GM18505 (cell line): ENCODE data around the gene ZNF358.

Experiments
- ATAC-seq: cut with Tn5 transposase; IDR thresholded peaks from one replicate; pipeline ENCODE4 v1.9.1; 2021; ENCODE audit not compliant: unreplicated experiment
- POLR2A ChIP-seq: IDR thresholded peaks from 4 replicates; pipeline ENCODE4 v1.6.1; 2011; ENCODE audit warnings: borderline replicate concordance; ENCODE audit not compliant: insufficient read depth, insufficient read length; ENCODE audit errors: extremely low read depth

ZNF358 gene

GRCh38 chr19:7541828-7542443, 26.0 kb downstream of the ZNF358 start:
- ATAC-seq, result no peak
- TF ChIP-seq POLR2A, result no peak

DNA sequence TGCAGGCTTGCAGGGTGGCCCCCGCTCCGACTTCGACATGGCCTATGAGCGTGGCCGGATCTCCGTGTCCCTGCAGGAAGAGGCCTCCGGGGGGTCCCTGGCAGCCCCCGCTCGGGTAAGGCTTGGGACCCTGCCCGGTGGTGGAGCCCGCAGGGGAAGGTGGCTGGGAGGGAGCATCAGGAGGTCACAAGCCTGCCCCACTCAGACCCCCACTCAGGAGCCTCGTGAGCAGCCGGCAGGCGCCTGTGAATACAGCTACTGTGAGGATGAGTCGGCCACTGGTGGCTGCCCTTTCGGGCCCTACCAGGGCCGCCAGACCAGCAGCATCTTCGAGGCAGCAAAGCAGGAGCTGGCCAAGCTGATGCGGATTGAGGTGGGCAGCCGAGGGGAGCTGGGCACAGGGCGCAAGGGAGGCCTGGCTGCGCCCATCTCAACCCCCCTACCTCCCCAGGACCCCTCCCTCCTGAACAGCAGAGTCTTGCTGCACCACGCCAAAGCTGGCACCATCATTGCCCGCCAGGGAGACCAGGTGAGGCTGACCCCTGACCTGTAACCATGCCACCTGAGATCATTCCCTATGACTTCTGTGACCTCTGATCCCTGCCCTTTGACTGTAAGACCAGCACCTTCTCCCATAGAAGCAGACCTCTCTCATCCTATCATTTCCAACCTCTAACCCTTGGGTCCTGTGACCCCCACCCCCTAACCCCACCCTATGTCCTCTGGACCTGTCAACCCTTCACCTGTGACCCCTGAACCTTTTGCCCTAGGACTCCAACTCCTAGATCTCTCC, 26.8 kb downstream of the ZNF358 start:
- no peak for TF ChIP-seq POLR2A
- ATAC-seq, result no peak

DNA sequence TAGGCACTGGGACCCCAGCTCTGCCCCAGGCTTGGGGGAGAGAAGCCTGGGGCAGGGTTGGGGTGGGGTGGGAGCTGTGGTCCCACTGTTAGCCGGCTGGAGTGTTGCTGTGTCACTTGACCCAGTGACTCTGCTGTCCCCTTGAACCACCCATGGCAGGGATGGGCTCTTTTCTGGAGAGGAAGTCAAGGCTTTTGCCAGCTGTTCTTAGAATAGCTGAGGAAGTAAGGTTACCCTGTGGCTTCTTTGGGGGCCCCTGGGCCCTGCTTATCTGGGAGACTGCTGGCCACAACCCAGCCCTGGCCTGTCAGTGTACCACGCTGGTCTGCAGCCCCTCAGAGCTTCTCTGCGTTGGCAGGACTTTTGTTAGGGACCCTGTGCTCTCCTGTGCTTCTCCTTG, 28.7 kb downstream of the ZNF358 start:
- TF ChIP-seq POLR2A, result no peak
- no peak for ATAC-seq

DNA sequence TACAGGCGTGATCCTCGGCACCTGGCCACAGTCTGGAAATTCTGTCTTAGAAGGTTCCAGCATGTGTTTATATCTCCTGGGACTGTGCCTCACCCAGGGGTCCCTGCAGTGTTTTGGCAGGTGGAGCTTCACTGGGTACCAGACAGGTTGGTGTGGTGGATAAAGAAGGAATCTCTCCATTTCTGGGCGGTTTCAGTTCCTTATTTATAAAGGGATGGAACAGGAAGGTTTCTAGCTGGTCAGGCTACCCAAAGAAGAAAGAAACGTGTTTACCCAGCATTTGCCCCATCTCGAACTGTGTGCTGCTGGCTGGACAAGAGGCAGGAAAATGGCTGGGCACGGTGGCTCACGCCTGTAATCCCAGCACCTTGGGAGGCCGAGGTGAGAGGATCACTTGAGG, 29.4 kb downstream of the ZNF358 start:
- no peak for ATAC-seq
- TF ChIP-seq POLR2A, result no peak

DNA sequence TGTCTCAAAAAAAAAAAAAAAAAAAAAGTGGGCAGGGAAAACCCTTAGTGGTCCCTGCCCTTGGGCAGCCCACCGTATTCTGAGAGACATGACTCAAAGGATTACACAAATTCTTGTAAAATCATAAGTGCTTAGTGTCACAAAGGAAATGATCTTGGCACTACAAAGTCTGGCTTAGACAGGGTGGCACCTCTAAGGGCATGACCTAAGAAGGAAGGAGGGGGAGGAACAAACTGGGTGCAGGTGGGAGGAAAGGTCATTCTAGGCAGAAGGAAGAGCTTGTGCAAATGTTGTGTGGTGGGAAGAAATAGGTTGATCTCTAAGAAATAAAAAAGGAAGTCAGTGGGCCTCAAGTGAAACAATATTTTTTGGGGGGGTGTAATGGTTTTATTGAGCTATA, 30.0 kb downstream of the ZNF358 start:
- no peak for ATAC-seq

DNA sequence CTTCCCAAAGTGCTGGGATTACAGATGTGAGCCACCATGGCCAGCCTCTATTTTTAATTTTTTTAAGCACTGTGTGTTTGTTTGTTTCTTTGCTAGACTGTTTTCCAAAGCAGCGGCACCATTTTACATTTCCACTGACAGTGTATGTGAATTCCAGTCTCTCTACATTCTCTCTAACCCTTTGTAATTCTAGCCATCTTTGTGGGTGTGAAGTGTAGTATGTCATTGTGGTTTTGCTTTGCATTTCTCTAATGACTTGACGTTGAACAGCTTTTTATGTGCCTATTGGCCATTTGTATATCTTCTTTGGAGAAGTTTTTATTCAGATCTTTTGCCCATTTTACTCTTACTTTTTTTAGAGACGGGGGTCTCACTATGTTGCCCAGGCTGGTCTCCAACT, 31.3 kb downstream of the ZNF358 start:
- TF ChIP-seq POLR2A, result no peak
- ATAC-seq, result no peak

More for the DNA sequence above, 30.0 kb downstream of the ZNF358 start:
- TF ChIP-seq POLR2A, result no peak

GRCh38 chr19:7549429-7550148, 33.7 kb downstream of the ZNF358 start:
- no peak for TF ChIP-seq POLR2A
- ATAC-seq, result no peak

- TF ChIP-seq POLR2A, result no peak
- no peak for ATAC-seq
Observed at GRCh38 chr19:7550169-7550770, 34.4 kb downstream of the ZNF358 start.

- TF ChIP-seq POLR2A, result no peak
- no peak for ATAC-seq
Observed at GRCh38 chr19:7550987-7551761, 35.3 kb downstream of the ZNF358 start.

DNA sequence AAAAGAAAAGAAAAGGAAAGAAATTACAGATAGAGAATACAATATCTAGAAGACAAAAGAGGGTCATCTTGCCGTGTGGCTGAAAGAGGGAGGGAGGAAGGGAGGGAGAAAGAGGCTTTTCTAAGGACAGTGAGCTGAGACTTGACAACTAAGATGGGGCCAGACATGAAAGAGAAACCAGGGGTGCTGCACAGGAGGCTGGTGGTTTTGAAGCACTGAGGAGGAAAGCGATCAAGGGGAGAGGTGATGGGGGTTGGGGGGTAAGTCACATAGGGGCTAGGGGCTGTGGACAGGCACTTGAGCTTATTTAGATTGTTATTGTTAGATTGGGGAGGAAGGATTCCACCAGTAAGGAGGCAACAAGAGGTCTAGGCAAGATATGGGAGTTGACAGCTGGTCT, 36.9 kb downstream of the ZNF358 start:
- ATAC-seq, result no peak
- no peak for TF ChIP-seq POLR2A

- no peak for ATAC-seq
Observed at GRCh38 chr19:7554565-7554964, 38.7 kb downstream of the ZNF358 start.

DNA sequence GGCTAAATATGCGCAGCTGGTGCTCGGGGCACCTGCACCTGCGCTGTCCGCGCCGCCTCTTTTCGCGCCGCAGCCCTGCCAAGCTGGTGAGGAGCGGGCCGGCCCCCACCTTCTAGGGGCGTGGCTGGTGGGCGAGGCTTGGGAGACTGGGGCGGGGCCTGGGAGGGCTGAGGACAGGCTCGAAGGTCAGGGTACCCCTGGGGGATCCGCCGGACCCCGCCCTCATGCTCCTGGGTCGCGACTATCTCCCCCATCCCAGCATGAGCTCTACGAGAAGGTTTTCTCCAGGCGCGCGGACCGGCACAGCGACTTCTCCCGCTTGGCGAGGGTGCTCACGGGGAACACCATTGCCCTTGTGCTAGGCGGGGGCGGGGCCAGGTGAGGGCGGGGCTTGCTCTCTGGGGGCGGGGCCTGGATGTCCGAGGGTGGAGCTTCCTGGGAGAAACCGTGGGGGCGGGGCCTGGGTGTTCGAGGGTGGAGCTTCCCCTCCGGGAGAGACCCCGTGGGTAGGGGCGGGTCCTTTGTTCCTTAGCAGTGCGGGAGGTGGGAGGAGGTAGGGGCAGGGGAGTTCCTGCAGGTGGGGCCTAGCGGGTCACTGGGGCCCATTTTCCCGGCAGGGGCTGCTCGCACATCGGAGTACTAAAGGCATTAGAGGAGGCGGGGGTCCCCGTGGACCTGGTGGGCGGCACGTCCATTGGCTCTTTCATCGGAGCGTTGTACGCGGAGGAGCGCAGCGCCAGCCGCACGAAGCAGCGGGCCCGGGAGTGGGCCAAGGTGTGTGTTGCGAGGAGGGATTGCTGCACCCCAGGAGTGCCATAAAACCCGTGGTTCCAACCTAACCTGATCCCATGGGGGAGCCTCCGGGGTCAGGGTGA, 39.3 kb downstream of the ZNF358 start:
- TF ChIP-seq POLR2A, result no peak
- no peak for ATAC-seq

More at GRCh38 chr19:7554565-7554964, 38.7 kb downstream of the ZNF358 start:
- TF ChIP-seq POLR2A, result no peak
